Omental fat pad (tissue), 4 donors: ENCODE results near the gene ARHGAP30. TPM values are rescaled to one million over a fixed set of nuclear protein-coding genes. Genes with fewer than 3 reads are reported as not detected.
"Not testable (repeated sequence)": the region's sequence is repeated elsewhere in the genome, so short reads cannot be mapped to it uniquely, and the experiment has no call there.

Experiments used
- ATAC-seq: fragments of 150-250 bp; one replicate; pipeline ENCODE4 v1.9.1; 2016; ENCODE audit warnings: mild to moderate bottlenecking, moderate library complexity; ENCODE audit not compliant: low FRiP score
- DNase-seq: peaks from one replicate; pipeline ENCODE4 v3.0.0-alpha.2; 2019; ENCODE audit warnings: low spot score
- total RNA-seq, 4 donors: library from RNA; depleted of rRNA; stranded (reverse); fragments of >200 nt; gene quantifications; one replicate each; pipeline ENCODE4 v1.1.0, GENCODE V29; 2016
- TF ChIP-seq, protein P1 (sequence below), 3 donors: fragments of 450-650 bp; IDR thresholded peaks; one replicate each; pipeline ENCODE4 v1.5.1; 2016 to 2017; ENCODE audit warnings: antibody characterized with exemption in 3 of 3, mild to moderate bottlenecking in 3 of 3, moderate library complexity in 2 of 3

The ARHGAP30 gene, protein sequence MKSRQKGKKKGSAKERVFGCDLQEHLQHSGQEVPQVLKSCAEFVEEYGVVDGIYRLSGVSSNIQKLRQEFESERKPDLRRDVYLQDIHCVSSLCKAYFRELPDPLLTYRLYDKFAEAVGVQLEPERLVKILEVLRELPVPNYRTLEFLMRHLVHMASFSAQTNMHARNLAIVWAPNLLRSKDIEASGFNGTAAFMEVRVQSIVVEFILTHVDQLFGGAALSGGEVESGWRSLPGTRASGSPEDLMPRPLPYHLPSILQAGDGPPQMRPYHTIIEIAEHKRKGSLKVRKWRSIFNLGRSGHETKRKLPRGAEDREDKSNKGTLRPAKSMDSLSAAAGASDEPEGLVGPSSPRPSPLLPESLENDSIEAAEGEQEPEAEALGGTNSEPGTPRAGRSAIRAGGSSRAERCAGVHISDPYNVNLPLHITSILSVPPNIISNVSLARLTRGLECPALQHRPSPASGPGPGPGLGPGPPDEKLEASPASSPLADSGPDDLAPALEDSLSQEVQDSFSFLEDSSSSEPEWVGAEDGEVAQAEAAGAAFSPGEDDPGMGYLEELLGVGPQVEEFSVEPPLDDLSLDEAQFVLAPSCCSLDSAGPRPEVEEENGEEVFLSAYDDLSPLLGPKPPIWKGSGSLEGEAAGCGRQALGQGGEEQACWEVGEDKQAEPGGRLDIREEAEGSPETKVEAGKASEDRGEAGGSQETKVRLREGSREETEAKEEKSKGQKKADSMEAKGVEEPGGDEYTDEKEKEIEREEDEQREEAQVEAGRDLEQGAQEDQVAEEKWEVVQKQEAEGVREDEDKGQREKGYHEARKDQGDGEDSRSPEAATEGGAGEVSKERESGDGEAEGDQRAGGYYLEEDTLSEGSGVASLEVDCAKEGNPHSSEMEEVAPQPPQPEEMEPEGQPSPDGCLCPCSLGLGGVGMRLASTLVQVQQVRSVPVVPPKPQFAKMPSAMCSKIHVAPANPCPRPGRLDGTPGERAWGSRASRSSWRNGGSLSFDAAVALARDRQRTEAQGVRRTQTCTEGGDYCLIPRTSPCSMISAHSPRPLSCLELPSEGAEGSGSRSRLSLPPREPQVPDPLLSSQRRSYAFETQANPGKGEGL
- total RNA-seq: 10 to 100 TPM in 3 of 4 donors, 1 to 10 TPM in 1; 9.8 to 32.3 (median 24.7) TPM

DNA sequence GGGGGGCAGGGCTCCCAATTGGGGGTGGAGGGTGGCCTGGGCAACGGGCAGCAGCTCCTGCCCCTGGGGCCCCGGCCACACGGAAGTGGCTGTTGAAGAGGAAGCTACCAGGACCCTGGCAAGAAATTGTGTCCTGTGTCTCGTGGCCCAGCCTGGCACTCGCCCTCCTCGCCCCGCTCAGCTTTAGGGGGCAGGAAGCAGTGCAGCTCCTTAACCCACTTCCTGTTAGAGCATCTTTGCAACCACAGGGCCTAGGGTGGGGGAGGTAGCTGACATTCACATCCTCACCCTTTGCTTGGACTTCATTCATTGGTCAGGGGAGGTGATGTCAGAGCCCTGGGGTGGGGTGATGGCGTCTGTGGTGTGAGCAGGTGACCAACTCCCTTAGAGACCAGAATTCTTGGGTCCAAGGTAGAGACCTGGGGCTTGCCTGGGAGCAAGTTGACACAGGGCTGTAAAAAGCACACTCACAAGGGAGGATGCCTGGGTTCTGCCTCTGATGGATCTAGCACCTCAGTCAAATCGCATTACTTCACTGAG lies at the start of gene ARHGAP30:
TSS of gene ARHGAP30 (minus strand) at position 161 of the 540 bp plus-strand sequence. CDS start 267 bp downstream, outside the sequence.
- ATAC-seq (peak; percentile 15), DNase-seq (no peak)
- TF ChIP-seq, protein P1, sequence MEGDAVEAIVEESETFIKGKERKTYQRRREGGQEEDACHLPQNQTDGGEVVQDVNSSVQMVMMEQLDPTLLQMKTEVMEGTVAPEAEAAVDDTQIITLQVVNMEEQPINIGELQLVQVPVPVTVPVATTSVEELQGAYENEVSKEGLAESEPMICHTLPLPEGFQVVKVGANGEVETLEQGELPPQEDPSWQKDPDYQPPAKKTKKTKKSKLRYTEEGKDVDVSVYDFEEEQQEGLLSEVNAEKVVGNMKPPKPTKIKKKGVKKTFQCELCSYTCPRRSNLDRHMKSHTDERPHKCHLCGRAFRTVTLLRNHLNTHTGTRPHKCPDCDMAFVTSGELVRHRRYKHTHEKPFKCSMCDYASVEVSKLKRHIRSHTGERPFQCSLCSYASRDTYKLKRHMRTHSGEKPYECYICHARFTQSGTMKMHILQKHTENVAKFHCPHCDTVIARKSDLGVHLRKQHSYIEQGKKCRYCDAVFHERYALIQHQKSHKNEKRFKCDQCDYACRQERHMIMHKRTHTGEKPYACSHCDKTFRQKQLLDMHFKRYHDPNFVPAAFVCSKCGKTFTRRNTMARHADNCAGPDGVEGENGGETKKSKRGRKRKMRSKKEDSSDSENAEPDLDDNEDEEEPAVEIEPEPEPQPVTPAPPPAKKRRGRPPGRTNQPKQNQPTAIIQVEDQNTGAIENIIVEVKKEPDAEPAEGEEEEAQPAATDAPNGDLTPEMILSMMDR (IDR thresholded peaks at IDR 0.05): no peak

DNA sequence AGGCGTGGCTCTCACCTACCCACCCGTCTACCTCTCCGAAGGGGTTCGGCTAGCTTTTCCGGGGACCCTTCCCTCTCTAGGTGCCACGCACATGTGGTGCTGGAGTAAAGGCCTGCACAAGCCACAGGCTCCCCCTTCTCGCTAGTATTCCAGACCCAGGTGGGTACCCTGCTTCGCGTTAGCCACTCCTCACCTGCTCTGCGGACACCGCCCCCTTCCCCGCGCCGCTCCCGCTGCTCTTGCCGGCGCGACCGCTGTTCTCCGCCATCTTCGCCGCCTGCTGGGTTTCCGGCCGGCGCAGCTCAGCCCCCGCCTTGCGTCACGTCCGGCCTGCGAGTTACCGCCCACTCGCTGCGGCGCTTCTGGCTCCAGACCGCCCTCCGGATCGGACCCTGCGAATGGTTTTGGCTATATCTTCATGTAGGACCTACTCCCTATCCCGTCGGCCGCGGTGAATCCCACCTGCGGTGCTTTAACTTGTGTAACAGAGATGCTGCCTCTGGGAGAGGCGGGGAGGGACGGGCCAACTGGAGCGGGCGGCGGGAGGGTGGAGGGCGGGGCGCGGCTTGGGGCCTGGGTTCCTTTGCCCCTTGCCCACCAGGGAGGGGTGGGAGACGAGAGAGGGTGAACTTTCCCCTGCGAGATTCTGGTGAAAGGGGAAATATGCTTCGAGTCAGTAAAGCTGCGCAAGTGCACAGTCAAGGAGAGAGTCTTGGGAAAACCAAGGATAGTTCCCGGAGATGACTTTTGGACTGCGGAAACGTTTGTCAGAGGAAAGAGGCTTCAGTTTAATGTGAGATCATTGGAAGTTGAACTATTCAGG lies 48.3 kb upstream of the ARHGAP30 start, which contains the start of the genes NIT1 and PFDN2:
TSS of gene NIT1 (plus strand) at position 347 of the 823 bp plus-strand sequence. CDS start at position 419, 72 bp downstream.
TSS of gene PFDN2 (minus strand) at position 279 of the 823 bp plus-strand sequence. CDS start at position 268, 11 bp downstream.
- peak; percentile 85 for ATAC-seq
- TF ChIP-seq, protein P1 (IDR thresholded peaks at IDR 0.05): no peak
- DNase-seq: peak; percentile 69

DNA sequence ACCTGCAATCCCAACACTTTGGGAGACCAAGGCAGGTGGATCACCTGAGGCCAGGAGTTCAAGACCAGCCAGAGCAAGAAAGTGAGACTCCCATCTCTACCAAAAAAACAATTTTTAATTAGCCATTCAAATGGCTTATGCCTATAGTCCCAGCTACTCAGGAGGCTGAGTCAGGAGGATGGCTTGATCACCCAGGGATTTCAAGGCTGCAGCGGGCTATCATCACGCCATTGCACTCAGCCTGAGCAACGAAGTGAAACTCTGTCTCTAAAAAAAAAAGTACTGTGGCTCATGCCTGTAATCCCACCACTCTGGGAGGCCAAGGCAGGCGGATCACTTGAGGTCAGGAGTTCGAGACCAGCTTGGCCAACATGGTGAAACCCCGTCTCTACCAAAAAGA lies 46.3 kb upstream of the ARHGAP30 start:
- not testable (repeated sequence) for ATAC-seq, DNase-seq

DNA sequence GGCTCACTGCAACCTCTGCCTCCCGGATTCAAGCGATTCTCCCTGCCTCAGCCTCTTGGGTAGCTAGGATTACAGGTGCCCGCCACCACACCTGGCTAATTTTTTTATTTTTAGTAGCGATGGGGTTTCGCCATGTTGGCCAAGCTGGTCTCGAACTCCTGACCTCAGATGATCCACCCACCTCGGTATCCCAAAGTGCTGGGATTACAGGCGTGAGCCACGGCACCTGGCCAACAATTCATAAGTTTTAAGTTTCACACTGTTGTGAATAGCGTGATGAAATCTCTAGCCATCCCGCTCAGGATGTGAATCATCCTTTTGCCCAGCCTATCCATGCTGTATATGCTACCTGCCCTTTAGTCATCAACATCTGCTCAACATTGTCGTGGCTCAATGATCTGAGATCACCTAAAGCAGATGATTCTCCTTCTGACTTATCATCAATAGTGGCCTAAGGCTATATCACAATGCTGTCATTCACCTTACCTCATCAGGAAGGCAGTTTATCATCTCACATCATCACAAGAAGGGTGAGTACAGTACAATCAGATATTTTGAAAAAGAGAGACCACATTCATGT lies 45.5 kb upstream of the ARHGAP30 start:
- ATAC-seq (no peak), DNase-seq (no peak)
- TF ChIP-seq, protein P1 (IDR thresholded peaks at IDR 0.05): no peak

DNA sequence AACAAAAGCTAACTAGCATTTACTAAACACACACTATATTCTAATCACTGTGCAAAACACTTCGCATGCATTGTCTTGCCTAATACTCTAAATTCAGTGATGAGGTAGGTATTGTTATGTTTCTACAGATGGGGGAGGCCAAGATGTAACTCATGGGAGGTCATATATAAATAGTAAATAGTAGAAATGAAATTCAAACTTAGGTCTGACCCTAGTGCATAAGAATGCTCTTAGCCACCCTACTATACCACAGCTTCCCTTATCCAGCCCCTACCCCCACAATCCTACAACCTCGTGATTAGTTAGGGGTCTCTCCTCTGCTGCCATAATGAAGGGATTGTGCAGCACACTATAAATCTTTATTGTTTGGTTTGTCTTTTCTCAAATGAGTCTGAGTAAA lies 44.9 kb upstream of the ARHGAP30 start:
- DNase-seq (no peak), ATAC-seq (no peak)
- TF ChIP-seq, protein P1 (IDR thresholded peaks at IDR 0.05): no peak

DNA sequence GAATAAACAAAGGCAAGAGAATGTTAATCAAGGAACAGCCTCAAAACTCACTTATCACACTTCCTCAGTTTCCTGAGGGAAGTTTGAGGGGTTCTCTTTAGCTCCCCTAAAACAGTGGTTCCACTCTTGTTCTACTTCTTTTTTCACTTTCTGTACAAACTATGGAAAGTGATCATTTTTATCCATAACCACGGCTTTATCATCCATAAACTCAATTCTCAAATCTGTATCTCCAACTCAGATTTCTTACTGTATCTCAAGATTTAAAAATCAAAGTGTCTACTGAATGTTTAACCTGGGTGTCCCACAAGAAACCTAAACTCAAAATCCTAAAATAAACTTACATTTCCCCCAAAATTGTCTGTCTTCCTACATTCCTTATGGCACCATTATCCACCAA lies 44.2 kb upstream of the ARHGAP30 start:
- TF ChIP-seq, protein P1 (IDR thresholded peaks at IDR 0.05): no peak
- no peak for DNase-seq
- ATAC-seq: no peak
